ENCODE measurements around the gene SLC30A2. TPM values are rescaled to one million over a fixed set of nuclear protein-coding genes. Genes with fewer than 3 reads are reported as not detected.

Gene SLC30A2
- total RNA-seq, 2 donors from 2014 or later, result 0.22 to 0.63 TPM

GRCh38 chr1:26089125-26089524, 43.2 kb upstream of the SLC30A2 start:
- DNase-seq (ENCODE audit: low spot score), result no peak
- H3K27me3 ChIP-seq, result no peaks in the 10 kb centered on the region
- no peak overlapping the region for H3K27ac ChIP-seq
- no peaks in the 10 kb centered on the region for H3K9me3 ChIP-seq
- TF ChIP-seq CTCF (IDR thresholded peaks at IDR 0.05), result no peak
- no peak overlapping the region for H3K4me3 ChIP-seq
- H3K36me3 ChIP-seq, result no peaks in the 10 kb centered on the region
- peaks cover 0 to 5% of the 10 kb centered on the region in 2 donors for H3K4me1 ChIP-seq

- Histone ChIP-seq H3K4me3 (no peak overlapping the region), H3K27ac (peak overlapping the region; percentile 78 to 89), H3K9me3 (no peaks in the 10 kb centered on the region), H3K27me3 (no peaks in the 10 kb centered on the region), H3K4me1 (peaks cover 0 to 6% of the 10 kb centered on the region in 2 donors), H3K36me3 (no peaks in the 10 kb centered on the region)
- no peak for DNase-seq (ENCODE audit: low spot score)
- no peak for TF ChIP-seq CTCF (IDR thresholded peaks at IDR 0.05)
These were observed 38.9 kb upstream of the SLC30A2 start for GRCh38 chr1:26084844-26085243.

- H3K9me3 ChIP-seq, result no peaks in the 10 kb centered on the region
- peak overlapping the region; percentile 78 to 89 for H3K27ac ChIP-seq
- H3K4me3 ChIP-seq, result no peak overlapping the region
- TF ChIP-seq CTCF (IDR thresholded peaks at IDR 0.05), result no peak
- H3K27me3 ChIP-seq, result no peaks in the 10 kb centered on the region
- peaks cover 0 to 13% of the 10 kb centered on the region in 2 donors for H3K4me1 ChIP-seq
- DNase-seq (ENCODE audit: low spot score), result no peak
- H3K36me3 ChIP-seq, result no peaks in the 10 kb centered on the region
These were observed 38.2 kb upstream of the SLC30A2 start for GRCh38 chr1:26084091-26084561.

- Histone ChIP-seq H3K9me3 (no peaks in the 10 kb centered on the region), H3K4me3 (no peak overlapping the region), H3K36me3 (no peaks in the 10 kb centered on the region), H3K27me3 (no peaks in the 10 kb centered on the region), H3K4me1 (peaks cover 0 to 22% of the 10 kb centered on the region in 2 donors), H3K27ac (peak overlapping the region; percentile 78 to 89)
- no peak for TF ChIP-seq CTCF (IDR thresholded peaks at IDR 0.05)
- no peak for DNase-seq (ENCODE audit: low spot score)
These were observed 37.3 kb upstream of the SLC30A2 start for GRCh38 chr1:26083208-26083607.

- Histone ChIP-seq H3K9me3 (no peaks in the 10 kb centered on the region), H3K36me3 (no peaks in the 10 kb centered on the region), H3K4me1 (peaks cover 0 to 22% of the 10 kb centered on the region in 2 donors), H3K27me3 (no peaks in the 10 kb centered on the region), H3K4me3 (no peak overlapping the region), H3K27ac (peak overlapping the region; percentile 78 to 89)
- TF ChIP-seq CTCF (IDR thresholded peaks at IDR 0.05), result no peak
- DNase-seq (ENCODE audit: low spot score), result no peak
These were observed 36.1 kb upstream of the SLC30A2 start for GRCh38 chr1:26082020-26082350.
